Hepatocyte (in vitro differentiated cells): Measurements from ENCODE around the gene RBM42.
"Not testable (repeated sequence)": the region's sequence is repeated elsewhere in the genome, so short reads cannot be mapped to it uniquely, and the experiment has no call there.

Experiments
- CTCF ChIP-seq: fragments of 200-600 bp; sonication (generic); IDR thresholded peaks from 2 replicates; pipeline ENCODE4 v1.5.1; 2016; ENCODE audit warnings: antibody characterized with exemption, mild to moderate bottlenecking; ENCODE audit not compliant: poor library complexity
- EZH2 ChIP-seq: fragments of 200-600 bp; sonication (generic); IDR thresholded peaks from 2 replicates; pipeline ENCODE4 v1.6.1; 2016; ENCODE audit warnings: antibody characterized with exemption, mild to moderate bottlenecking, borderline replicate concordance

- TF ChIP-seq CTCF, EZH2: not testable (repeated sequence)
These were observed 24.4 kb upstream of the RBM42 start for GRCh38 chr19:35604436-35604835.
